ENCODE data around the gene RIOK3.

RIOK3 gene

DNA sequence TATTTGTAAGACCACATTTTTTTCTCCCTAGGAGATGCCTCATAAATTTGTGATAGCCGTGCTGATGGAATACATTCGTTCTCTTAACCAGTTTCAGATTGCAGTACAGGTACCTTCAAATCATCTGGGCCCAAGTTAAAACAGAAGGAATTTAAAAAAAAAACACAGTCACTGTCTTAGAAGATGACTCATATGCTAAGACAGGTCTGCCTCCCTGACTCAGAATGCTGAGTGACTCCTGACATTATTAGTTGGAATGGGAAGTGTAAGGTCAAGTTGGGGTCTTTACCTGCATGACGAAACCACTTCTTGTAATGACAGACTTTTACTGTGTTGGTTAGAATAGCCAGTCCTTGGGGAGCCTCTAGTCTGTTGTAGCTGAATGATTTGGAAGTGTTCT is 76.5 kb downstream of the RIOK3 start:
- DNase-seq (ENCODE audit: low read depth in 2 of 2) = no peak

GRCh38 chr18:23530195-23530594 is 77.1 kb downstream of the RIOK3 start:
- no peak for DNase-seq (ENCODE audit: low read depth in 2 of 2)

DNA sequence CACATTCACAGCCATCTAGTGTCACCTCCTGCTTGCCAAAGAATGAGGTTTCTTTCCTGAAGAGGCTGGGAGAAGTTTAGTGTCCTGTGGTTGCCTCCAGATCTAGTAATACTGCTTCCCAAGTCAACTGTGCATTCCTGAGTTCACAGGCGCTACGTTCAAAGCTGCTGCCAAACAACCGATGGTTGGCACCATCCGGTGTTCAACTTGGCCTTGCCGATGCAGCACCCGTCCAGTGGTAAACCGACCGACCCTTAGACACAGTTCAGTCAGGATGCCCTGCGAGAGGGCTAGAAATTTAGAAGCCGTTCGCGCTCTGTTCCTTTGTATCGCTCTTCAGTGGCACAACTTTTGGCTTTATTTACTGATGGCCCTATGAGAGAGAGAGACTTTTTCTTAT is 78.8 kb downstream of the RIOK3 start:
- DNase-seq (ENCODE audit: low read depth in 2 of 2) = no peak
